GM15510 (cell line): ENCODE results near the gene TMEM250.

Experiments
- POLR2A ChIP-seq: IDR thresholded peaks from 3 replicates; pipeline ENCODE4 v1.6.1; 2011; ENCODE audit warnings: borderline replicate concordance; ENCODE audit not compliant: insufficient read length; ENCODE audit errors: extremely low read depth

The TMEM250 gene

GRCh38 chr9:136124976-136125692, 6.5 kb upstream of the TMEM250 start:
- no peak for TF ChIP-seq POLR2A

DNA sequence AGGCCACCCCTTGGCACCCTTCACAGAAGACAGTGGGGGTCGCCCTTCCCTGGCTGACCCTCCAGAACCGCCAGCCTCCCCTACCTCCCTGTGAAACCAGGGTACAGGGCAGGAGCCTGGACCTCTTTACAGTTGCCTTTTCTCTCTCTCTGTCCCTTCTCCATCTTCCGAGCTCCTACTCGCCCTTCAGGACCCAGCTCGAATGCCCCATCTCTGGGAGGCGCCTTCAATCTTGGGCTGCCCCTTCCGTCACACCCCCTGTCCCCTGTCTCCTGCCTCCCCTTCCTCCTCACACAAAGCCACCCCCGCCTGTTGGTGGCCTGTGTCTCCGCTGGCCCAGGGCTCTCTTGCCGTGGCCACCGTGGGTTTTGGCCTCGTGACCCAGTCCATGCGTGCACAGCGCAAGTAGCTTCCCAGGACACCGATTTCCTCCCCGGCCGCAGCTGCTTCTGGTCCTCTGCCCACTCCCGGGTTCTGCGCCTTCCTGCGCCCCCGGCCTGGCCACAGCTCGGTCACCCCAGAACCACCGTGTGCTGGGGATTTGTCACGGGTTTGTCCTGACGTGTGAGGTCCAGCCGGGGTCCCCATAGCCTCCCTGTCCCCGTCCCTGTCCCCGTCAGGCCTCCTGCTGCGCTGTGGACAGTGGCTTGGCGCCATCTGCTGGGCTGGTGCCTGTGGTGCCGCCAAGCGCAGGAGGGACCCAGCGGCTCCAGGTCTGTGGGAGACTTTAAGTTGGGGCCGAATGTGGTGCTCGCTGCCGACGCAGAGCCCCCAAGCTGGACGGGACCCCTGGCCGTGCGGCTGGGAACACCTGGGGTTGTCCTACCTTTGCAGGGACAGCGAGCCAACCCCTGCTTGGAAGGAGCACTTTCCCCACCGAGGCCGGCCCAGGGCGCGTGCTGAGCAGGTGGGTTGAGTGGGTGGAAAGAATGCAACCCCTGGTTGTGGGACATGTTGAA, 4.0 kb upstream of the TMEM250 start:
- TF ChIP-seq POLR2A = no peak

DNA sequence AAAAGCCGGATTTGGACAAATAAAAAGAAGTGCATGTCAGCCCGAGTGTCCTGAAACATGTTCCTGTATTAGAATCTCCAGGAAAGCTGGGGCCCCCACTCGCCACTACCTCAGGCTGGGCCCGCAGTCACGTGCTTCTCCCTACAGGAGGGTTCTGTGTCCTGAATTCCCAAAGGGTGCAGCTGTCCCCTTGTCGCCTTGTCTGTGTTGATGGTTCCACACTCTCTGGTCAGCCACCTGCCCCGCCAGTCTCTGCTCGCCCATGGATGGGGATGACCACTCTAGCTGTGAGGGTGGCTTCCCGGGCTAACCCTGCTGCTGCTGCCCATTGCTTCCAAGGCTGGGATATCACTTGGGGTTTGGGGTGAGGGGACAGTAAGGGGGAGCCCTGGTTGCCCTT, 3.1 kb upstream of the TMEM250 start:
- no peak for TF ChIP-seq POLR2A

DNA sequence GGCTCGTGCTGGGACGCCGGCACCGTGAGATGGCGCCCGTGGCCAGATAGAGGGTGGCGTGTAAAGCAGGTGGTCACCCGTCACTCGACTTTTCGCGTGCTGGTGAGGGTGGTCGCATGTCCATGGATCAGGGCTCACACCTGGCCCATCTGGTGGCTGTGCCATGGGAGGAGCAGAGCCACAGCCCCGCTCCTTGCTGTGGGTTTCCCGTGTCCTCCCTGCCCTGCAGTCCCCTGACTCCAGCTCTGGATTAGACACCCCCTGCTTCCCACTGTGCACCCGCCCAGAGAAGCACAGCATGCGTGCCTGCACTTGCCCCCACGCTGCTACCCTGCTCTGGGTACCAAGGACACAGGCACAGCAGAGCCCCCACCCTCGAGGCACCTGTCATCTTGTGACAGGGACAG, 1.8 kb upstream of the TMEM250 start:
- TF ChIP-seq POLR2A = no peak

DNA sequence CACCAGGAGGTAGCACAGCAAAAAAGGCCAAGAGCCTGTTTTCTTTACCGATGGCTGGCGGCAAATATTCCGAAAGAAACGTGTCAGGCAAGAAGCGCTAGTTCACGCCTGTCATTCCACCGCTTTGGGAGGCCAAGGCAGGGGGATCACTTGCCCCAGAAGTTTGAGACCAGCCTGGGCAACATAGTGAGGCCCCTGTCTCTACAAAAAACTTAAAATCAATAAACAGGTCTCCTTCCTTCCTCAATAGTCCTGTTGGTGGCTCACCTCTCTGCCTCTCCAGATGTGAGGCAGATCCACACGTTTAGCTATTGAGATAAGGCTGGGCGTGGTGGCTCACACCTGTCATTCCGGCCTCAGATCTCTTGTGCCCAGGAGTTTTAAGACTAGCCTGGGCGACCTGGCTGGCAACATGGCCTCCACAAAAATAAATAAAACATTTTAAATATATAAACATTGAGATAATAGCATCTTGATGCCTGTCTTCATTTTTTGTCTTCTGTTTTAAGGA, 1.3 kb upstream of the TMEM250 start:
- no peak for TF ChIP-seq POLR2A

DNA sequence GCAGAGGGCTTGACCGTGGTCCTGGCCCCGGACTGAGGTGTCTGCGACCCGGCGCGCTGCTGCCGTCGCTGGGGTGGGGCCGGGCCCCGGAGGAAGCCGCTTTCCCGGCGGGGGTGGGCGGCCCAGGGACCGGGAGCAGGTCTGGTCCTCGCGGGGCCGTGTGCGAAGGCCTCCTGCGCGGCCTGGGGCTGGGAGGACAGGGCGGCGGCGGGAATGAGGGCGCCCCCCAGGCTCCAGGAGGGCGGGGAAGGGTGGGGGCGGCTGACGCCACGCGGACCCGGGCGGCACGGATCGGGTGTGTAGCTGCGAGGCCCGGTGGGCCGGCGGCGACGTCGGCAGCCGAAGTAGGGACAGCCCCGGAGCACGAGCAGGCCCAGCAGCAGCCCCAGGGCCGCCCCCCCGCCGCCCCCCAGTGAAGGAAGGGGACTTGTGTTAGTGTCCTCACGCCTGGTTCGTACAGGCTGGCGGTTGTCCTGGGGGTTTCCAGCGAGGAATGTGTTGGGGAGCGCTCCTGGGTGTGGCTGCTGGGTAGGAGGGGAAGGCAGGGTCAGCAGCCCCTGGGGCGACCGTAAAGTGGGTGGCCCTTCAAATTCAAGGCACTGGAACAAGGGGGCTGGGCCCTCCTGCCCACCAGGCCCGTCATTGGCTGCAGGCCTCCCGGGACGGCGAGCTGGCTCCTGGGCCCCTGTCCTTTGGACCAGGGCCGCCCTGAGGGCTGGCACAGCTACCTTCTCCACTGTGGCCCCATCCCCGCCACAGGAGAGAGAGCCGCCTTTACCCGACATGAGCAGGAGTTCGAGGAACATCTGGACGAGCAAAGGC, 597 bp upstream of the TMEM250 start:
- TF ChIP-seq POLR2A = no peak

DNA sequence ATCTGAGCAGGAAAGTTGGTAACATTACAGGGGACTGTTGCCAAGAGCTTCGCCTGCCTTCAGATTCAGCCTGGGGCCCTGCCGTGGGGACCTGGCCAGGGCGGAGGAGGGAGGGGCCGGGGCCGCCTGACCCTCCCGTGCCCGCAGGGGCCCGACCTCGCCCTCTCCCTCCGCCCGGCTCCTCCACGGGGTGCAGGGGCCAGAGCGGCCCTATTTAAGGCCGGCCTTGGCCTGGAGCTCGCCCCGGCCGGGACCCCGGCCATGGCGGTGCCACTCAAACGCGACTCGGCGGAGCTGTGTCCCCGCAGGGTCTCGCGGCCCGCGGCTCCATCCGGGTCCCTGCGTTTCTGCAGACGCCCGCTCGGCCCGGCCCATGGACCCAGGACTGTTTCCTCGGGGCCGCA, 757 bp downstream of the TMEM250 start:
- TF ChIP-seq POLR2A = no peak

DNA sequence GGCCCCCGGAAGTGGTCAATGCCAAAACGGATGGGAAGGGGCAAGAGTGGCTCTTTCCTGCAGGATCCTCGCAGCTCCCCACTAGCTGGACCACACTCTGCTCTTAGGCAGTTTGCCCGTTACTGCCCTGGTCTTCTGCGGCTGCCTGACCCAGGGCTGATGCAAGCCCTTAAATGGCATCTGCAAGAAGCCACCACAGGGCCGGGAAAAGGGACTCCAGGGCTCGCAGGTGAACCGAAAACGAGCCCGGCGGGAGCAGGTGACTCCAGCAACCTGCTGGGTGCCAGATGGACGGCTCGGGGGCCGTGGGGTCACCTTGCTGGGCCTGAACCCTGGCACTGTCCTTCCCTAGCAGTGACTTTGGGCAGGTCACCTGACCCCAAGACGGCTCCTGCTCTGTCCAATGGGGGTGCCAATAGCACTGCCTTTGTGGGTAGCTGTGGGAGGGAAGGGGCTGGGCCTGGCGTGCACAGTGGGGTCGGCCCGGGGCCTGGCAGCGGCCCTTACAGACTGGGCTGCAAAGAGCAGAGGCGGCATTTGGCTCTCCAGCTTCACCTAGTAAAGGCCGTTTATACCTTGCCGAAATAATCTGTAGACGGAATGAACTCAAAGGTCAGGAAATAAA, 1.3 kb downstream of the TMEM250 start:
- peak; percentile 12 for TF ChIP-seq POLR2A

- TF ChIP-seq POLR2A = no peak
These were observed 2.1 kb downstream of the TMEM250 start for GRCh38 chr9:136116360-136117098.

- no peak for TF ChIP-seq POLR2A
These were observed 2.9 kb downstream of the TMEM250 start for GRCh38 chr9:136115641-136116359.

DNA sequence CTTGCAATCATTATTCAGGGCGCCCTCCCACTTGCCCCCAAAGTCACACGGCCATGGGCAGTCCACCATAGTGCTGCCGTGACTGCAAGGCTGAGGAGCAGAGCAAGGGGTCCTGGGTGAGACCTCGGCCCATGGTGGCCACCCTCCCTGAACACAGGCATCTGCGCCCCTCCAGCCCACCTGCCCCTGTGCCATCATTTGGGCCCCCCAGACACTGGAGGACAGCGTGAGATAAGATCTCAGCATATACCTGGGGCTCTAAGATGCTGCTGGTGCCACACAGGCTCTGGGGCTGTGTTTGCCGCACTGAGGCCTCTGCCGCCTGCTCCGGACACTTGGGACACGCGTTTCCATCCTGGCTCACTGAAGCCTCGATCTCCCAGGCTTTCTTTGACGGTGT, 3.5 kb downstream of the TMEM250 start:
- no peak for TF ChIP-seq POLR2A

GRCh38 chr9:136114610-136115009, 4.1 kb downstream of the TMEM250 start:
- TF ChIP-seq POLR2A = no peak

DNA sequence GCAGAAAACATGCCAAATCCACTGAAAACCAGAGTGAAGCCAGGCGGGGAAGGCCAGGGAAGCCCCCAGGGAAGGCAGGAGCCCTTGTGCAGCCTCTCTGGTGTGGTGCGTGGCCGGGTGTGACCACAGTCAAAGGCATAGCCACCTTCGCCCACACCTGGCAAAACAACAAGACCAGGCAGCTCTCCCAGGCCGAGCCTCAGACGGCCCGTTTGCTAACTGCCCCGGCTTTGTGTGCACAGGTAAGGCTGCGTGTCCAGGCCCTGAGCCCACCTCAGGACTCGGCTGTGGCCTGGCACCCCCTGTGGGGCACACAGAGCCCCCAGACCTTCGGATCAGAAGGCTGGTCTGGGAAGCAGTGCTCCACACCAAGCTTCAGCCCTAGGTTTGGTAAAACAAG, 6.1 kb downstream of the TMEM250 start:
- no peak for TF ChIP-seq POLR2A
